Natural killer cell (primary cell): ENCODE data around the gene ANAPC16. TPM values are rescaled to one million over a fixed set of nuclear protein-coding genes. Genes with fewer than 3 reads are reported as not detected.

Source experiments
- ATAC-seq, 3 donors: fragments of 150-1000 bp in 2 of 3; fragments of 200-7000 bp in 1 of 3; cut with Tn5 transposase; 1 replicate in 1 of 3; 2 replicates in 2 of 3; pipeline ENCODE4 v1.10.0; 2021; ENCODE audit warnings: mild to moderate bottlenecking in 2 of 3, moderate library complexity in 2 of 3
- DNase-seq, 2 donors: peaks; one replicate each; pipeline versions ENCODE4 v3.0.0 to v3.0.0-alpha.2; 2013 to 2021; ENCODE audit warnings: mixed read lengths in 1 of 2
- H3K27ac ChIP-seq: one replicate; pipeline ENCODE4 v1.5.1; 2013; ENCODE audit warnings: mild to moderate bottlenecking, low read length
- H3K27me3 ChIP-seq: one replicate; pipeline ENCODE4 v1.6.1; 2013; ENCODE audit warnings: low read length; ENCODE audit not compliant: control insufficient read depth, insufficient read depth
- H3K36me3 ChIP-seq: one replicate; pipeline ENCODE4 v1.6.1; 2013; ENCODE audit warnings: low read length; ENCODE audit not compliant: control insufficient read depth, insufficient read depth
- H3K4me1 ChIP-seq: one replicate; pipeline ENCODE4 v1.6.1; 2013; ENCODE audit warnings: low read length; ENCODE audit not compliant: control insufficient read depth, insufficient read depth
- H3K4me3 ChIP-seq: one replicate; pipeline ENCODE4 v1.5.1; 2013; ENCODE audit warnings: low read length
- H3K9me3 ChIP-seq: one replicate; pipeline ENCODE4 v1.6.1; 2013; ENCODE audit warnings: low read length; ENCODE audit not compliant: control insufficient read depth, insufficient read depth
- H3K27ac Mint-ChIP-seq, 2 donors: one replicate each; pipeline ENCODE4 v1.8.0; 2022; ENCODE audit warnings: mild to moderate bottlenecking in 2 of 2, mixed read lengths in 2 of 2, moderate library complexity in 1 of 2
- H3K27me3 Mint-ChIP-seq, 2 donors: one replicate each; pipeline ENCODE4 v1.8.0; 2022; ENCODE audit warnings: low read depth in 2 of 2, mixed read lengths in 2 of 2
- H3K36me3 Mint-ChIP-seq: one replicate; pipeline ENCODE4 v1.8.0; 2022; ENCODE audit warnings: mixed read lengths
- H3K4me1 Mint-ChIP-seq, 2 donors: one replicate each; pipeline ENCODE4 v1.8.0; 2022; ENCODE audit warnings: mixed read lengths in 2 of 2
- H3K4me3 Mint-ChIP-seq: one replicate; pipeline ENCODE4 v1.8.0; 2022; ENCODE audit warnings: mild to moderate bottlenecking, moderate library complexity, mixed read lengths
- H3K9me3 Mint-ChIP-seq, 2 donors: one replicate each; pipeline ENCODE4 v1.8.0; 2022; ENCODE audit warnings: mixed read lengths in 2 of 2
- CTCF ChIP-seq: fragments of 200-600 bp; IDR thresholded peaks from one replicate; pipeline ENCODE4 v1.8.0; 2022; ENCODE audit warnings: antibody characterized with exemption
- WGBS: methylation state at CpG from one replicate; pipeline ENCODE4 v1.1.7; 2013; ENCODE audit warnings: missing lambda C conversion rate; ENCODE audit not compliant: insufficient coverage; 5-methylcytosine and 5-hydroxymethylcytosine counted together
- intact Hi-C: fragments of 100-400 bp; cut with micrococcal nuclease; formaldehyde crosslinking; loops from one replicate; pipeline ENCODE4 v1.14.2; 2022
- total RNA-seq, 4 donors: library from RNA; stranded (reverse); fragments of 120-200 nt in 1 of 4; gene quantifications; one replicate each; pipeline versions ENCODE4 v1.2.3 to v1.2.4, GENCODE V29; 2013 to 2022

The ANAPC16 gene
- total RNA-seq, 3 donors from 2014 or later (not counting 1 experiment from before 2014, with no cell fraction given), result 70.9 to 77.0 (median 71.0) TPM

GRCh38 chr10:72265508-72265907, 49.7 kb downstream of the ANAPC16 start:
- no peaks in the 10 kb centered on the region for H3K27me3 ChIP-seq
- no peaks in the 10 kb centered on the region for H3K9me3 Mint-ChIP-seq
- ATAC-seq, result no peak

GRCh38 chr10:72265990-72266865, 50.4 kb downstream of the ANAPC16 start:
- ATAC-seq (no peak), DNase-seq (no peak)
- no peaks in the 10 kb centered on the region for H3K9me3 Mint-ChIP-seq
- Histone ChIP-seq H3K27ac (no peak overlapping the region), H3K4me3 (no peak overlapping the region), H3K27me3 (no peaks in the 10 kb centered on the region), H3K36me3 (no peaks in the 10 kb centered on the region), H3K4me1 (peaks cover 27% of the 10 kb centered on the region), H3K9me3 (no peaks in the 10 kb centered on the region)
- no peaks in the 10 kb centered on the region for H3K36me3 Mint-ChIP-seq
- H3K27me3 Mint-ChIP-seq, result no peaks in the 10 kb centered on the region
- no peak for TF ChIP-seq CTCF
- H3K4me1 Mint-ChIP-seq, result peaks cover 12 to 24% of the 10 kb centered on the region in 2 donors
- intact Hi-C loops, result no loop called here
- WGBS, result 94% methylated on average over 8 of the region's 11 CpGs
- no peak overlapping the region for H3K4me3 Mint-ChIP-seq
- no peak overlapping the region for H3K27ac Mint-ChIP-seq

More at GRCh38 chr10:72265508-72265907, 49.7 kb downstream of the ANAPC16 start:
- Histone ChIP-seq H3K4me1 (peaks cover 34% of the 10 kb centered on the region), H3K36me3 (no peaks in the 10 kb centered on the region), H3K9me3 (no peaks in the 10 kb centered on the region), H3K4me3 (no peak overlapping the region), H3K27ac (no peak overlapping the region)
- H3K4me1 Mint-ChIP-seq, result peaks cover 16 to 27% of the 10 kb centered on the region in 2 donors
- no peak for TF ChIP-seq CTCF
- no peaks in the 10 kb centered on the region for H3K36me3 Mint-ChIP-seq
- DNase-seq, result no peak
- intact Hi-C loops, result no loop called here
- H3K27ac Mint-ChIP-seq, result no peak overlapping the region
- H3K27me3 Mint-ChIP-seq, result no peaks in the 10 kb centered on the region
- 95% methylated on average over 6 of the region's 6 CpGs for WGBS
- H3K4me3 Mint-ChIP-seq, result no peak overlapping the region

GRCh38 chr10:72267381-72267780, 51.6 kb downstream of the ANAPC16 start:
- Mint-ChIP-seq H3K27me3 (no peaks in the 10 kb centered on the region), H3K9me3 (no peaks in the 10 kb centered on the region), H3K4me3 (no peak overlapping the region), H3K4me1 (peaks cover 10 to 20% of the 10 kb centered on the region in 2 donors), H3K36me3 (no peaks in the 10 kb centered on the region), H3K27ac (no peak overlapping the region)
- intact Hi-C loops, result no loop called here
- no peak for DNase-seq
- no peak for TF ChIP-seq CTCF
- Histone ChIP-seq H3K4me1 (peaks cover 22% of the 10 kb centered on the region), H3K36me3 (no peaks in the 10 kb centered on the region), H3K9me3 (no peaks in the 10 kb centered on the region), H3K27me3 (no peaks in the 10 kb centered on the region), H3K27ac (no peak overlapping the region), H3K4me3 (no peak overlapping the region)
- ATAC-seq, result no peak
- 93% methylated on average over 5 of the region's 6 CpGs for WGBS
